ENCODE measurements around the gene DDX1. TPM values are rescaled to one million over a fixed set of nuclear protein-coding genes. Genes with fewer than 3 reads are reported as not detected.
A peak's percentile ranks its signal among the peaks of the same experiment; 100 is the strongest.

The DDX1 gene
- total and polyA plus RNA-seq, 9 of the 15 experiments (the other 6 are each of a cell fraction or from before 2014, with no cell fraction given), result 116 to 277 (median 232) TPM

DNA sequence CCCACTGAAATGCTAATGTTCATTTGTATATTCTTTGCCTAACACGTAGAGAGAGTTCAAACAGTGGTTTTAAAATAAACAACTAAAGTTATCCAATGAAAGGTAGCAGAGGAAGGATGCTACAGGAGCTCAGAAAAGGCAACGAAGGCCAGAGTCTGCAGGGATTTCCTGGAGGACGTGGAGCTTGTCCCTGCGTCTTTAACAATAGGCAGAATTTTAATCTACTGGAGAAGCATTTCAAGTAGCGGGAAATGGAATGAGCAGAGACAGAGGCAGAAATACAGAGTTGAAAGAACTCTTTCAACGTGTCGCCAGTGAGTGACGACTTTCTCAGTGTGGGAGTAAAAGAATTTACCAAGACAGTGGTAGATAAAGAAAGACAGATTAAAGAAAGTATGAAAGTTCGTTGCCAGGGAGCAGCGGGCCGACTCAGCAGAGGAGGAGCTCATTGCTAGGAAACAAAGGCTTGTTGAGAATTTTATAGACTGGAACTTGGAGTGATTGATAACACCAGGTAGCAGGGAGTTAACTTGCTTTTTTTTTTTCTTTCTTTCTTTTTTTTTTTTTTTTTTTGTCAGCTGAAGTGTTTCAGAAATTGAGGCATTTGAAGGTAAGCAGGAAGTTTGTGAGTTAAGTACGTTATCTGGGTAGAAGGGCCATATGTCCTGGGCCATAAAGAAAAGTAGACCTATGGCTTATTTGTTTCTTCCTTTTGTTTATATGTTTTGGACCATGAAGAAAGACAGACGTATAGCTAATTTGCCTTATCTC lies 29.9 kb upstream of the DDX1 start (continued):
- TF ChIP-seq, protein P1, sequence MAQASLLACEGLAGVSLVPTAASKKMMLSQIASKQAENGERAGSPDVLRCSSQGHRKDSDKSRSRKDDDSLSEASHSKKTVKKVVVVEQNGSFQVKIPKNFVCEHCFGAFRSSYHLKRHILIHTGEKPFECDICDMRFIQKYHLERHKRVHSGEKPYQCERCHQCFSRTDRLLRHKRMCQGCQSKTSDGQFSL (CRISPR knock-in tag; IDR thresholded peaks at IDR 0.05), result no peak
- TF ChIP-seq, protein P1 (tag; IDR thresholded peaks at IDR 0.05), result no peak
- TF ChIP-seq FOSL1 (tag; conservative IDR thresholded peaks at IDR 0.05) (no peak), ZNF507 (tag; conservative IDR thresholded peaks at IDR 0.05) (no peak), NUFIP1 (IDR thresholded peaks at IDR 0.05; ENCODE audit: partially characterized antibody) (no peak), ATF1 (CRISPR knock-in tag; IDR thresholded peaks at IDR 0.05) (no peak), ATF1 (tag; IDR thresholded peaks at IDR 0.05) (peak; percentile 91), ZNF232 (CRISPR knock-in tag; IDR thresholded peaks at IDR 0.05) (no peak), ZFP1 (CRISPR knock-in tag; IDR thresholded peaks at IDR 0.05) (no peak), BRD4 (IDR thresholded peaks at IDR 0.05) (peak; percentile 78), RBM34 (IDR thresholded peaks at IDR 0.05; ENCODE audit: borderline replicate concordance, insufficient read depth, low read length) (no peak), POLR2AphosphoS5 (IDR thresholded peaks at IDR 0.05; ENCODE audit: control insufficient read depth, insufficient read depth, low read depth, low read length) (peak; percentile 33), ZFP30 (CRISPR knock-in tag; IDR thresholded peaks at IDR 0.05; ENCODE audit: borderline replicate concordance) (no peak), MCM2 (IDR thresholded peaks at IDR 0.05; ENCODE audit: low read depth) (no peak), U2AF1 (optimal IDR thresholded peaks at IDR 0.05; ENCODE audit: low read depth, low read length) (no peak), PURB (CRISPR knock-in tag; IDR thresholded peaks at IDR 0.05; ENCODE audit: low read depth) (no peak), RNF2 (IDR thresholded peaks at IDR 0.05) (peak; percentile 53), RBM39 (optimal IDR thresholded peaks at IDR 0.05; ENCODE audit: low read depth, low read length) (no peak), ZC3H4 (CRISPR knock-in tag; IDR thresholded peaks at IDR 0.05; ENCODE audit: borderline replicate concordance) (no peak), ZNF324 (CRISPR knock-in tag; IDR thresholded peaks at IDR 0.05) (no peak), GABPA (tag; conservative IDR thresholded peaks at IDR 0.05; ENCODE audit: low read depth) (peak; percentile 36), JUND (IDR thresholded peaks at IDR 0.05; ENCODE audit: borderline replicate concordance, low read depth, low read length) (peak; percentile 37; the same call in 1 of the 2 replicates), JUND (tag; IDR thresholded peaks at IDR 0.05; ENCODE audit: borderline replicate concordance, low read depth, low read length) (no peak; the same call in 1 of the 3 replicates)
- TF ChIP-seq, protein P2, sequence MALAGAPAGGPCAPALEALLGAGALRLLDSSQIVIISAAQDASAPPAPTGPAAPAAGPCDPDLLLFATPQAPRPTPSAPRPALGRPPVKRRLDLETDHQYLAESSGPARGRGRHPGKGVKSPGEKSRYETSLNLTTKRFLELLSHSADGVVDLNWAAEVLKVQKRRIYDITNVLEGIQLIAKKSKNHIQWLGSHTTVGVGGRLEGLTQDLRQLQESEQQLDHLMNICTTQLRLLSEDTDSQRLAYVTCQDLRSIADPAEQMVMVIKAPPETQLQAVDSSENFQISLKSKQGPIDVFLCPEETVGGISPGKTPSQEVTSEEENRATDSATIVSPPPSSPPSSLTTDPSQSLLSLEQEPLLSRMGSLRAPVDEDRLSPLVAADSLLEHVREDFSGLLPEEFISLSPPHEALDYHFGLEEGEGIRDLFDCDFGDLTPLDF (CRISPR knock-in tag; IDR thresholded peaks at IDR 0.05), result no peak
- TF ChIP-seq, protein P3, sequence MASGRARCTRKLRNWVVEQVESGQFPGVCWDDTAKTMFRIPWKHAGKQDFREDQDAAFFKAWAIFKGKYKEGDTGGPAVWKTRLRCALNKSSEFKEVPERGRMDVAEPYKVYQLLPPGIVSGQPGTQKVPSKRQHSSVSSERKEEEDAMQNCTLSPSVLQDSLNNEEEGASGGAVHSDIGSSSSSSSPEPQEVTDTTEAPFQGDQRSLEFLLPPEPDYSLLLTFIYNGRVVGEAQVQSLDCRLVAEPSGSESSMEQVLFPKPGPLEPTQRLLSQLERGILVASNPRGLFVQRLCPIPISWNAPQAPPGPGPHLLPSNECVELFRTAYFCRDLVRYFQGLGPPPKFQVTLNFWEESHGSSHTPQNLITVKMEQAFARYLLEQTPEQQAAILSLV (tag; IDR thresholded peaks at IDR 0.05), result no peak
- TF ChIP-seq, protein P4, sequence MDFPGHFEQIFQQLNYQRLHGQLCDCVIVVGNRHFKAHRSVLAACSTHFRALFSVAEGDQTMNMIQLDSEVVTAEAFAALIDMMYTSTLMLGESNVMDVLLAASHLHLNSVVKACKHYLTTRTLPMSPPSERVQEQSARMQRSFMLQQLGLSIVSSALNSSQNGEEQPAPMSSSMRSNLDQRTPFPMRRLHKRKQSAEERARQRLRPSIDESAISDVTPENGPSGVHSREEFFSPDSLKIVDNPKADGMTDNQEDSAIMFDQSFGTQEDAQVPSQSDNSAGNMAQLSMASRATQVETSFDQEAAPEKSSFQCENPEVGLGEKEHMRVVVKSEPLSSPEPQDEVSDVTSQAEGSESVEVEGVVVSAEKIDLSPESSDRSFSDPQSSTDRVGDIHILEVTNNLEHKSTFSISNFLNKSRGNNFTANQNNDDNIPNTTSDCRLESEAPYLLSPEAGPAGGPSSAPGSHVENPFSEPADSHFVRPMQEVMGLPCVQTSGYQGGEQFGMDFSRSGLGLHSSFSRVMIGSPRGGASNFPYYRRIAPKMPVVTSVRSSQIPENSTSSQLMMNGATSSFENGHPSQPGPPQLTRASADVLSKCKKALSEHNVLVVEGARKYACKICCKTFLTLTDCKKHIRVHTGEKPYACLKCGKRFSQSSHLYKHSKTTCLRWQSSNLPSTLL (IDR thresholded peaks at IDR 0.05), result no peak

Data from K562 (cell line).